Breast epithelium (tissue), 3 donors: ENCODE results near the gene TBL3.

Experiments used
- CTCF ChIP-seq, 3 donors: fragments of 450-650 bp; IDR thresholded peaks; one replicate each; pipeline ENCODE4 v1.5.1; 2016 to 2017; ENCODE audit warnings: antibody characterized with exemption in 3 of 3, mild to moderate bottlenecking in 3 of 3, moderate library complexity in 3 of 3
- POLR2A ChIP-seq: fragments of 450-650 bp; IDR thresholded peaks from one replicate; pipeline ENCODE4 v1.6.1; 2016; ENCODE audit warnings: antibody characterized with exemption, mild to moderate bottlenecking, moderate library complexity

- no peak for TF ChIP-seq CTCF (IDR thresholded peaks at IDR 0.05)
- no peak for TF ChIP-seq POLR2A
These were observed 19.3 kb downstream of the TBL3 start for GRCh38 chr16:1991135-1991551.
